HEK293 (cell line): ENCODE data around the gene PALD1.

ENCODE experiments used
- CTCF ChIA-PET: fragments of 350-600 bp; formaldehyde crosslinking; extraction: SDS; loops from one replicate; lab custom pipeline; 2021; ENCODE audit warnings: antibody characterized with exemption; lab: Yijun Ruan, JAX
- POLR2A ChIA-PET: fragments of 300-600 bp; formaldehyde crosslinking; extraction: SDS; loops from one replicate; lab custom pipeline; 2020; ENCODE audit warnings: antibody characterized with exemption, inconsistent platforms; lab: Yijun Ruan, JAX
- H3K27ac ChIP-seq: fragments of 200-500 bp; sonication (Bioruptor generic); 2 replicates; pipeline ENCODE4 v1.5.1; 2014; ENCODE audit warnings: low read depth, low read length, control low read depth, inconsistent platforms; ENCODE audit errors: extremely low read depth
- H3K36me3 ChIP-seq, 2 experiments: fragments of 200-500 bp in 1 of 2; sonication (Bioruptor generic) in 1 of 2; 1 replicate in 1 of 2; 2 replicates in 1 of 2; pipeline ENCODE4 v1.5.1; 2014 to 2017; ENCODE audit warnings: inconsistent platforms in 2 of 2, low read length in 2 of 2; ENCODE audit not compliant: control insufficient read depth in 2 of 2, insufficient read depth in 1 of 2
- H3K4me1 ChIP-seq: fragments of 200-500 bp; sonication (Bioruptor generic); 2 replicates; pipeline ENCODE4 v1.5.1; 2014; ENCODE audit warnings: mild to moderate bottlenecking, low read length, inconsistent platforms; ENCODE audit not compliant: control insufficient read depth, insufficient read depth
- H3K4me3 ChIP-seq: 2 replicates; pipeline ENCODE4 v1.5.1; 2011; ENCODE audit warnings: low read depth, mild to moderate bottlenecking, control low read depth, low read length, moderate library complexity
- H3K9me3 ChIP-seq: fragments of 200-500 bp; sonication (Bioruptor generic); 2 replicates; pipeline ENCODE4 v1.5.1; 2014; ENCODE audit warnings: low read depth, low read length, inconsistent platforms; ENCODE audit not compliant: control insufficient read depth, insufficient read depth
- EGR2 ChIP-seq: fragments of 450-650 bp; formaldehyde crosslinking; IDR thresholded peaks from 2 replicates; pipeline ENCODE4 v1.5.1; 2016; ENCODE audit warnings: low read depth, missing biosample characterization, missing genetic modification characterization
- GLI4 ChIP-seq: fragments of 450-650 bp; formaldehyde crosslinking; IDR thresholded peaks from 2 replicates; pipeline ENCODE4 v1.5.1; 2016; ENCODE audit warnings: missing biosample characterization, missing genetic modification characterization
- SALL2 ChIP-seq: fragments of 450-650 bp; formaldehyde crosslinking; IDR thresholded peaks from 2 replicates; pipeline ENCODE4 v1.5.0; 2017; ENCODE audit warnings: missing biosample characterization, mild to moderate bottlenecking, missing genetic modification characterization, borderline replicate concordance
- SP2 ChIP-seq: fragments of 450-650 bp; formaldehyde crosslinking; IDR thresholded peaks from 2 replicates; pipeline ENCODE4 v1.5.1; 2016; ENCODE audit warnings: missing biosample characterization, missing genetic modification characterization
- TRIM28 ChIP-seq: IDR thresholded peaks from 2 replicates; pipeline ENCODE4 v1.6.1; 2011; ENCODE audit warnings: low read length, control low read depth, borderline replicate concordance
- WT1 ChIP-seq: fragments of 450-650 bp; formaldehyde crosslinking; IDR thresholded peaks from 2 replicates; pipeline ENCODE4 v1.5.1; 2016; ENCODE audit warnings: missing biosample characterization, missing genetic modification characterization
- ZFHX2 ChIP-seq: fragments of 450-650 bp; formaldehyde crosslinking; conservative IDR thresholded peaks from 2 replicates; pipeline ENCODE4 v1.5.1; 2016; ENCODE audit warnings: missing biosample characterization, missing genetic modification characterization
- ZFP37 ChIP-seq: fragments of 450-650 bp; formaldehyde crosslinking; IDR thresholded peaks from 2 replicates; pipeline ENCODE4 v1.5.1; 2016; ENCODE audit warnings: missing biosample characterization, missing genetic modification characterization
- ZNF214 ChIP-seq: fragments of 450-650 bp; formaldehyde crosslinking; IDR thresholded peaks from 2 replicates; pipeline ENCODE4 v1.5.1; 2017; ENCODE audit warnings: missing biosample characterization, mild to moderate bottlenecking, missing genetic modification characterization, borderline replicate concordance
- ZNF24 ChIP-seq: fragments of 450-650 bp; formaldehyde crosslinking; IDR thresholded peaks from 2 replicates; pipeline ENCODE4 v1.5.1; 2016; ENCODE audit warnings: missing biosample characterization, missing genetic modification characterization
- ZNF366 ChIP-seq: fragments of 450-650 bp; formaldehyde crosslinking; conservative IDR thresholded peaks from 2 replicates; pipeline ENCODE4 v1.5.1; 2016; ENCODE audit warnings: missing biosample characterization, missing genetic modification characterization
- ZNF416 ChIP-seq: fragments of 450-650 bp; formaldehyde crosslinking; IDR thresholded peaks from 2 replicates; pipeline ENCODE4 v1.5.1; 2016; ENCODE audit warnings: missing biosample characterization, missing genetic modification characterization
- ZNF530 ChIP-seq: fragments of 450-650 bp; formaldehyde crosslinking; IDR thresholded peaks from 2 replicates; pipeline ENCODE4 v1.5.1; 2016; ENCODE audit warnings: low read depth, missing biosample characterization, missing genetic modification characterization
- ZNF660 ChIP-seq: fragments of 450-650 bp; IDR thresholded peaks from 2 replicates; pipeline ENCODE4 v1.5.1; 2018; ENCODE audit warnings: missing biosample characterization, mild to moderate bottlenecking, missing genetic modification characterization
- ZNF677 ChIP-seq: fragments of 450-650 bp; IDR thresholded peaks from 2 replicates; pipeline ENCODE4 v1.5.0; 2018; ENCODE audit warnings: missing biosample characterization, mild to moderate bottlenecking, missing genetic modification characterization, moderate library complexity
- ZNF830 ChIP-seq: fragments of 450-650 bp; IDR thresholded peaks from 2 replicates; pipeline ENCODE4 v1.5.0; 2018; ENCODE audit warnings: missing biosample characterization, missing genetic modification characterization, low read depth, mild to moderate bottlenecking, moderate library complexity
- ZXDB ChIP-seq: fragments of 450-650 bp; formaldehyde crosslinking; IDR thresholded peaks from 2 replicates; pipeline ENCODE4 v1.5.1; 2016; ENCODE audit warnings: missing biosample characterization, missing genetic modification characterization
- TF ChIP-seq, protein P1 (sequence below): fragments of 450-650 bp; formaldehyde crosslinking; IDR thresholded peaks from 2 replicates; pipeline ENCODE4 v1.5.1; 2016; ENCODE audit warnings: missing biosample characterization, missing genetic modification characterization
- TF ChIP-seq, protein P2 (sequence below): fragments of 450-650 bp; formaldehyde crosslinking; IDR thresholded peaks from 2 replicates; pipeline ENCODE4 v1.5.1; 2016; ENCODE audit warnings: missing biosample characterization, missing genetic modification characterization
- TF ChIP-seq, protein P3 (sequence below): fragments of 450-650 bp; formaldehyde crosslinking; IDR thresholded peaks from 2 replicates; pipeline ENCODE4 v1.5.1; 2017; ENCODE audit warnings: missing biosample characterization, missing genetic modification characterization
- TF ChIP-seq, protein P4 (sequence below): IDR thresholded peaks from 2 replicates; pipeline ENCODE4 v1.6.1; 2011; ENCODE audit warnings: mild to moderate bottlenecking, low read depth, low read length, borderline replicate concordance
- TF ChIP-seq, protein P5 (sequence below): fragments of 450-650 bp; formaldehyde crosslinking; IDR thresholded peaks from 2 replicates; pipeline ENCODE4 v1.5.1; 2016; ENCODE audit warnings: missing biosample characterization, missing genetic modification characterization, low read depth

PALD1 gene

DNA sequence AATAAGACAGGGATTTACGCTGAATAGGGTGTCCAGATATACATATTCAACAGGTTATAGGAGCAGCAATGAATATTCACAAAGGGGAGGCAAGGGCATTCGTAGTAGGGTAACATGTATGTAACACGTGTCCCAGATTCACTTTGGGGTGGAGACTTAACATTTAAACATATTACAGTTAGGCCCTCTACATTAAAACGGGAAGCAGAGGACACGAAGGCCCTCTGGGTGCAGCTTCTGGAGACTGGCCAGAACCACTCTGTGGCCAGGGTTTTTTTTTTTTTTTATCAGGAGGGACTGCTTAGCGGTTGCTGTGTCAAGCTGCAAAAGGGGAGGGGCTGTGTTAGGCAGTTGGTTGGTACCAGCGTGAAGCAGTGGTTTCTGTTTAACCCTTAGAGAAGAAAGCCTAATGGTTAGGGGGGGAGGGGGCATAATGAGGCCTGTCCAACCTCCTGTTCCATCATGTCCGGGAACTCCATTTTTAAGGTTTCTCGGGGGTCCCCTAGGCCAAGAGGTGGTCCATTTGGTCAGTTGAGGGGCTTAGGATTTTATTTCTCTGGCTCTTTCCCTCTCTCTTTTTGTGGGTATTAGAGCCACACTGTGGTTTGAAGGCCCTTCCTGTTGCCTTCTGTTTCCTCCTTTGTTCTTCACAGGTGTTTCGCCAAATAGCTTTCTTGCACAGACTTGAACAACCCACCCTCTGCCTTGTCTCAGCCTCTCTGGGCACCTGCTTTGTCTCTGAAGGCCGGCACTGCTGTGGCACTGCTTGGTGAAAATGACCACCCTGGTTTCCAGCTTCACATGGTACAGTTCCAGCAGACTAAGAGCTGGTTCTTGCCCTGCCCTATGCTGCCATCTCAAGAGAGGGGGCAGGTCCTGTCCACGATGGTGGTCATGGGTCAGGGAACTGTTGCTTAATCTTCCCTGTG, 97.6 kb downstream of the PALD1 start (continued):
- TF ChIP-seq, protein P1, sequence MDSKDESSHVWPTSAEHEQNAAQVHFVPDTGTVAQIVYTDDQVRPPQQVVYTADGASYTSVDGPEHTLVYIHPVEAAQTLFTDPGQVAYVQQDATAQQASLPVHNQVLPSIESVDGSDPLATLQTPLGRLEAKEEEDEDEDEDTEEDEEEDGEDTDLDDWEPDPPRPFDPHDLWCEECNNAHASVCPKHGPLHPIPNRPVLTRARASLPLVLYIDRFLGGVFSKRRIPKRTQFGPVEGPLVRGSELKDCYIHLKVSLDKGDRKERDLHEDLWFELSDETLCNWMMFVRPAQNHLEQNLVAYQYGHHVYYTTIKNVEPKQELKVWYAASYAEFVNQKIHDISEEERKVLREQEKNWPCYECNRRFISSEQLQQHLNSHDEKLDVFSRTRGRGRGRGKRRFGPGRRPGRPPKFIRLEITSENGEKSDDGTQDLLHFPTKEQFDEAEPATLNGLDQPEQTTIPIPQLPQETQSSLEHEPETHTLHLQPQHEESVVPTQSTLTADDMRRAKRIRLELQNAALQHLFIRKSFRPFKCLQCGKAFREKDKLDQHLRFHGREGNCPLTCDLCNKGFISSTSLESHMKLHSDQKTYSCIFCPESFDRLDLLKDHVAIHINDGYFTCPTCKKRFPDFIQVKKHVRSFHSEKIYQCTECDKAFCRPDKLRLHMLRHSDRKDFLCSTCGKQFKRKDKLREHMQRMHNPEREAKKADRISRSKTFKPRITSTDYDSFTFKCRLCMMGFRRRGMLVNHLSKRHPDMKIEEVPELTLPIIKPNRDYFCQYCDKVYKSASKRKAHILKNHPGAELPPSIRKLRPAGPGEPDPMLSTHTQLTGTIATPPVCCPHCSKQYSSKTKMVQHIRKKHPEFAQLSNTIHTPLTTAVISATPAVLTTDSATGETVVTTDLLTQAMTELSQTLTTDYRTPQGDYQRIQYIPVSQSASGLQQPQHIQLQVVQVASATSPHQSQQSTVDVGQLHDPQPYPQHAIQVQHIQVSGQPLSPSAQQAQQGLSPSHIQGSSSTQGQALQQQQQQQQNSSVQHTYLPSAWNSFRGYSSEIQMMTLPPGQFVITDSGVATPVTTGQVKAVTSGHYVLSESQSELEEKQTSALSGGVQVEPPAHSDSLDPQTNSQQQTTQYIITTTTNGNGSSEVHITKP (tag by site-specific recombination): peak; percentile 85
- TF ChIP-seq, protein P2, sequence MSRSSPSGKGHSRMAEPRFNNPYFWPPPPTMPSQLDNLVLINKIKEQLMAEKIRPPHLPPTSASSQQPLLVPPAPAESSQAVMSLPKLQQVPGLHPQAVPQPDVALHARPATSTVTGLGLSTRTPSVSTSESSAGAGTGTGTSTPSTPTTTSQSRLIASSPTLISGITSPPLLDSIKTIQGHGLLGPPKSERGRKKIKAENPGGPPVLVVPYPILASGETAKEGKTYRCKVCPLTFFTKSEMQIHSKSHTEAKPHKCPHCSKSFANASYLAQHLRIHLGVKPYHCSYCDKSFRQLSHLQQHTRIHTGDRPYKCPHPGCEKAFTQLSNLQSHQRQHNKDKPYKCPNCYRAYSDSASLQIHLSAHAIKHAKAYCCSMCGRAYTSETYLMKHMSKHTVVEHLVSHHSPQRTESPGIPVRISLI (tag by site-specific recombination): 0 out of 2 replicates have a peak, but pooled peaks have one; percentile 50
- TF ChIP-seq ZNF24 (tag by site-specific recombination) (peak; percentile 48; the same call in 1 of the 2 replicates), ZNF660 (no peak), ZXDB (tag by site-specific recombination) (0 out of 2 replicates have a peak, but pooled peaks have one; percentile 35)
- TF ChIP-seq, protein P3, sequence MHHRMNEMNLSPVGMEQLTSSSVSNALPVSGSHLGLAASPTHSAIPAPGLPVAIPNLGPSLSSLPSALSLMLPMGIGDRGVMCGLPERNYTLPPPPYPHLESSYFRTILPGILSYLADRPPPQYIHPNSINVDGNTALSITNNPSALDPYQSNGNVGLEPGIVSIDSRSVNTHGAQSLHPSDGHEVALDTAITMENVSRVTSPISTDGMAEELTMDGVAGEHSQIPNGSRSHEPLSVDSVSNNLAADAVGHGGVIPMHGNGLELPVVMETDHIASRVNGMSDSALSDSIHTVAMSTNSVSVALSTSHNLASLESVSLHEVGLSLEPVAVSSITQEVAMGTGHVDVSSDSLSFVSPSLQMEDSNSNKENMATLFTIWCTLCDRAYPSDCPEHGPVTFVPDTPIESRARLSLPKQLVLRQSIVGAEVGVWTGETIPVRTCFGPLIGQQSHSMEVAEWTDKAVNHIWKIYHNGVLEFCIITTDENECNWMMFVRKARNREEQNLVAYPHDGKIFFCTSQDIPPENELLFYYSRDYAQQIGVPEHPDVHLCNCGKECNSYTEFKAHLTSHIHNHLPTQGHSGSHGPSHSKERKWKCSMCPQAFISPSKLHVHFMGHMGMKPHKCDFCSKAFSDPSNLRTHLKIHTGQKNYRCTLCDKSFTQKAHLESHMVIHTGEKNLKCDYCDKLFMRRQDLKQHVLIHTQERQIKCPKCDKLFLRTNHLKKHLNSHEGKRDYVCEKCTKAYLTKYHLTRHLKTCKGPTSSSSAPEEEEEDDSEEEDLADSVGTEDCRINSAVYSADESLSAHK (tag by site-specific recombination): peak; percentile 49; the same call in 1 of the 2 replicates
- TF ChIP-seq, all 188 proteins: peak for 13

DNA sequence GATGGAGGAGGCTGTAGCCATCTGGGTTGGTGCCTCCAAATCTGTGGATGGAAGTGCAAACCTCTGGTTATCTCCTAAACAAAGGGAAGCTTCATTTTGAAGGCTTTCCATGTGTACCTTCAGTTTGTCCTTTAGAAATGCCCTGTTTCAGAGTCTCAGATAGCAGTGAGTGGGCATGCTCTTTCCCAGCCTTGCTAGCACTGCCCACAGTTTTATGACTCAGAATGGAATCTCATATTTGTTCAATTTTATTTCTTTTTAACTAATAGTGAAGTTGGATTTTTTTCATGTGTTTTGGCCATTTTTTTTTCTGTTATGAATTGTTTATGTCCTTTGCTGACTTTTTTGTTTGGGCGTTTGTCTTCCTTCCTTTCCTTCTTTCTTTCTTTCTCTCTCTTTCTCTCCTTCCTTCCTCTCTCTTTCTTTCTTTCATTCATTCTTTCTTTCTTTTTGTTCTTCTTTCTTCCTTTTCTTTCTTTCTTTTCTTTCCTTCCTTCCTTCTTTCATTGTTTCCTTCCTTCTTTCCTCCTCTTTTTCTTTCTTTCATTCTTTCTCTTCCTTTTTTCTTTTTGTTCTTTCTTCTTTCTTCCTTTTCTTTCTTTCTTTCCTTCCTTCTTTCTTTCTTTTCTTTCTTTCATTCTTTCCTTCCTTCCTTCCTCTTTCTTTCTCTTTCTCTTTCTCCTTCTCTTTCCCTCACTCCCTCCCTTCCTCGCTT, 98.4 kb downstream of the PALD1 start:
- POLR2A ChIA-PET: interaction anchor here (1.6 to 1.9 kb wide), 2 partner anchors 8 to 240 kb away, joined by 6 to 8 read pairs; no protein-coding TSS in a partner anchor
- Histone ChIP-seq H3K4me3 (no peak overlapping the region), H3K9me3 (no peaks in the 10 kb centered on the region), H3K27ac (no peak overlapping the region), H3K4me1 (peaks cover 9% of the 10 kb centered on the region; the same call in 1 of the 2 replicates), H3K36me3 (no peaks in the 10 kb centered on the region)
- CTCF ChIA-PET: interaction anchor here (1.8 kb wide), 1 partner anchor 27 kb away, joined by 9 read pairs; no protein-coding TSS in a partner anchor
- TF ChIP-seq SALL2 (tag by site-specific recombination) (no peak), ZNF416 (tag by site-specific recombination) (no peak), ZFHX2 (tag by site-specific recombination) (peak; percentile 40), ZNF830 (tag by site-specific recombination) (no peak), TRIM28 (no peak), ZFP37 (tag by site-specific recombination) (peak; percentile 99), ZNF366 (peak; percentile 98), ZNF677 (tag by site-specific recombination) (no peak), ZNF530 (tag by site-specific recombination) (no peak), WT1 (no peak), EGR2 (tag by site-specific recombination) (peak; percentile 49; the same call in 1 of the 2 replicates), ZNF214 (tag by site-specific recombination) (no peak), GLI4 (tag by site-specific recombination) (0 out of 2 replicates have a peak, but pooled peaks have one; percentile 36), SP2 (tag by site-specific recombination) (no peak)
- TF ChIP-seq, protein P4, sequence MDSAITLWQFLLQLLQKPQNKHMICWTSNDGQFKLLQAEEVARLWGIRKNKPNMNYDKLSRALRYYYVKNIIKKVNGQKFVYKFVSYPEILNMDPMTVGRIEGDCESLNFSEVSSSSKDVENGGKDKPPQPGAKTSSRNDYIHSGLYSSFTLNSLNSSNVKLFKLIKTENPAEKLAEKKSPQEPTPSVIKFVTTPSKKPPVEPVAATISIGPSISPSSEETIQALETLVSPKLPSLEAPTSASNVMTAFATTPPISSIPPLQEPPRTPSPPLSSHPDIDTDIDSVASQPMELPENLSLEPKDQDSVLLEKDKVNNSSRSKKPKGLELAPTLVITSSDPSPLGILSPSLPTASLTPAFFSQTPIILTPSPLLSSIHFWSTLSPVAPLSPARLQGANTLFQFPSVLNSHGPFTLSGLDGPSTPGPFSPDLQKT: no peak
- TF ChIP-seq, protein P5, sequence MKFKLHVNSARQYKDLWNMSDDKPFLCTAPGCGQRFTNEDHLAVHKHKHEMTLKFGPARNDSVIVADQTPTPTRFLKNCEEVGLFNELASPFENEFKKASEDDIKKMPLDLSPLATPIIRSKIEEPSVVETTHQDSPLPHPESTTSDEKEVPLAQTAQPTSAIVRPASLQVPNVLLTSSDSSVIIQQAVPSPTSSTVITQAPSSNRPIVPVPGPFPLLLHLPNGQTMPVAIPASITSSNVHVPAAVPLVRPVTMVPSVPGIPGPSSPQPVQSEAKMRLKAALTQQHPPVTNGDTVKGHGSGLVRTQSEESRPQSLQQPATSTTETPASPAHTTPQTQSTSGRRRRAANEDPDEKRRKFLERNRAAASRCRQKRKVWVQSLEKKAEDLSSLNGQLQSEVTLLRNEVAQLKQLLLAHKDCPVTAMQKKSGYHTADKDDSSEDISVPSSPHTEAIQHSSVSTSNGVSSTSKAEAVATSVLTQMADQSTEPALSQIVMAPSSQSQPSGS (tag by site-specific recombination): no peak
